CD4-positive, alpha-beta T cell (primary cell): Measurements from ENCODE around the gene PXMP2. TPM values are rescaled to one million over a fixed set of nuclear protein-coding genes. Genes with fewer than 3 reads are reported as not detected.

Source experiments
- ATAC-seq: fragments of 200-7000 bp; cut with Tn5 transposase; one replicate; pipeline ENCODE4 v1.10.0; 2022; ENCODE audit warnings: mild to moderate bottlenecking; ENCODE audit not compliant: poor library complexity
- CTCF ChIA-PET: fragments of 350-600 bp; sonication (Branson Sonifier 250); formaldehyde crosslinking; loops from one replicate; lab custom pipeline; 2021; ENCODE audit warnings: antibody characterized with exemption, inconsistent platforms; lab: Charles Lee
- POLR2A ChIA-PET: fragments of 350-600 bp; sonication (Branson Sonifier 250); formaldehyde crosslinking; loops from one replicate; lab custom pipeline; 2021; ENCODE audit warnings: antibody characterized with exemption, inconsistent platforms; lab: Charles Lee
- DNase-seq, 14 experiments: peaks; one replicate each; pipeline ENCODE4 v3.0.0-alpha.2; 2013 to 2020; ENCODE audit warnings: mixed read lengths in 2 of 14
- H3K27ac ChIP-seq, 2 donors: one replicate each; pipeline versions ENCODE4 v1.5.1 to v1.7.0; 2013; ENCODE audit warnings: low read length in 2 of 2, low read depth in 1 of 2, mild to moderate bottlenecking in 1 of 2
- H3K27me3 ChIP-seq, 2 experiments: 1 replicate in 1 of 2; 2 replicates in 1 of 2; pipeline versions ENCODE4 v1.6.1 to v1.7.0; 2013; ENCODE audit warnings: low read length in 2 of 2, control low read depth in 1 of 2, mild to moderate bottlenecking in 1 of 2, moderate library complexity in 1 of 2; ENCODE audit not compliant: insufficient read depth in 2 of 2, control insufficient read depth in 1 of 2
- H3K36me3 ChIP-seq: one replicate; pipeline ENCODE4 v1.6.1; 2013; ENCODE audit warnings: low read length, control low read depth; ENCODE audit not compliant: insufficient read depth
- H3K4me1 ChIP-seq: one replicate; pipeline ENCODE4 v1.6.1; 2013; ENCODE audit warnings: low read length, control low read depth; ENCODE audit not compliant: insufficient read depth
- H3K4me3 ChIP-seq: one replicate; pipeline ENCODE4 v1.5.1; 2013; ENCODE audit warnings: mild to moderate bottlenecking, low read length, moderate library complexity
- H3K9me3 ChIP-seq, 2 experiments: 1 replicate in 1 of 2; 2 replicates in 1 of 2; pipeline versions ENCODE4 v1.6.1 to v1.7.0; 2013; ENCODE audit warnings: low read length in 2 of 2, mild to moderate bottlenecking in 2 of 2, control low read depth in 1 of 2, moderate library complexity in 1 of 2; ENCODE audit not compliant: control insufficient read depth in 1 of 2, insufficient read depth in 1 of 2
- H3K27ac Mint-ChIP-seq: one replicate; pipeline ENCODE4 v1.8.0; 2020; ENCODE audit warnings: mixed read lengths
- H3K27me3 Mint-ChIP-seq: one replicate; pipeline ENCODE4 v1.8.0; 2021; ENCODE audit warnings: mixed read lengths
- H3K36me3 Mint-ChIP-seq: one replicate; pipeline ENCODE4 v1.8.0; 2021; ENCODE audit warnings: low read depth, mixed read lengths
- H3K4me1 Mint-ChIP-seq: one replicate; pipeline ENCODE4 v1.8.0; 2021; ENCODE audit warnings: low read depth, mixed read lengths
- H3K4me3 Mint-ChIP-seq: one replicate; pipeline ENCODE4 v1.8.0; 2020; ENCODE audit warnings: mild to moderate bottlenecking, mixed read lengths
- H3K9me3 Mint-ChIP-seq: one replicate; pipeline ENCODE4 v1.8.0; 2020; ENCODE audit warnings: mixed read lengths
- CTCF ChIP-seq: fragments of 200-600 bp; IDR thresholded peaks from one replicate; pipeline ENCODE4 v1.8.0; 2022; ENCODE audit warnings: antibody characterized with exemption, mild to moderate bottlenecking
- intact Hi-C, 2 experiments: fragments of 100-400 bp; cut with DNase I in 1 of 2; cut with micrococcal nuclease in 1 of 2; formaldehyde crosslinking; loops; one replicate each; pipeline versions ENCODE4 v1.15.1 to v1.9.0; 2023 to 2025; cut with DNase I, micrococcal nuclease
- total RNA-seq, 174 experiments: library from RNA in 2 of 174; stranded (reverse) in 2 of 174; gene quantifications; one replicate each; pipeline ENCODE4 v1.2.3 and lab custom pipeline; 2021 to 2026

PXMP2 gene
- total RNA-seq, 2 experiments from 2014 or later, result 2.1 to 2.6 TPM

- DNase-seq (no peak), ATAC-seq (no peak)
- TF ChIP-seq CTCF, result no peak
- no peak overlapping the region for H3K27ac Mint-ChIP-seq
- Histone ChIP-seq H3K27ac (no peak overlapping the region), H3K4me3 (no peak overlapping the region), H3K27me3 (no peaks in the 10 kb centered on the region), H3K4me1 (peaks cover 4% of the 10 kb centered on the region), H3K9me3 (no peaks in the 10 kb centered on the region), H3K36me3 (peaks cover 92% of the 10 kb centered on the region)
- no peaks in the 10 kb centered on the region for H3K9me3 Mint-ChIP-seq
- H3K4me1 Mint-ChIP-seq, result peaks cover 23% of the 10 kb centered on the region
- ChIA-PET CTCF (interaction anchor here (1.0 kb wide), 1 partner anchor 11 kb away, joined by 3 read pairs; no protein-coding TSS in a partner anchor), POLR2A (no interaction called here)
- H3K27me3 Mint-ChIP-seq, result no peaks in the 10 kb centered on the region
- intact Hi-C loops, result no loop called here
- H3K36me3 Mint-ChIP-seq, result peaks cover 96% of the 10 kb centered on the region
- H3K4me3 Mint-ChIP-seq, result no peak overlapping the region
Measured at GRCh38 chr12:132665149-132665491, 22.3 kb upstream of the PXMP2 start.

- DNase-seq (no peak), ATAC-seq (no peak)
- intact Hi-C loops, result no loop called here
- no peaks in the 10 kb centered on the region for H3K27me3 Mint-ChIP-seq
- POLR2A ChIA-PET, result no interaction called here
- H3K36me3 ChIP-seq, result peaks cover 85% of the 10 kb centered on the region
- no peak overlapping the region for H3K27ac Mint-ChIP-seq
- H3K9me3 ChIP-seq, result no peaks in the 10 kb centered on the region
- peaks cover 92% of the 10 kb centered on the region for H3K36me3 Mint-ChIP-seq
- TF ChIP-seq CTCF, result no peak
- no peaks in the 10 kb centered on the region for H3K9me3 Mint-ChIP-seq
- H3K4me1 ChIP-seq, result peaks cover 4% of the 10 kb centered on the region
- peaks cover 16% of the 10 kb centered on the region for H3K4me1 Mint-ChIP-seq
- no peak overlapping the region for H3K4me3 ChIP-seq
- H3K4me3 Mint-ChIP-seq, result no peak overlapping the region
- no peak overlapping the region for H3K27ac ChIP-seq
- H3K27me3 ChIP-seq, result no peaks in the 10 kb centered on the region
- CTCF ChIA-PET, result interaction anchor here (1.0 kb wide), 1 partner anchor 11 kb away, joined by 3 read pairs; no protein-coding TSS in a partner anchor
Measured at GRCh38 chr12:132665794-132666193, 21.6 kb upstream of the PXMP2 start.

- ChIA-PET CTCF (no interaction called here), POLR2A (no interaction called here)
- intact Hi-C loops, result no loop called here
- peaks cover 7% of the 10 kb centered on the region for H3K4me1 ChIP-seq
- H3K27me3 Mint-ChIP-seq, result no peaks in the 10 kb centered on the region
- H3K9me3 ChIP-seq, result no peaks in the 10 kb centered on the region
- peaks cover 87% of the 10 kb centered on the region for H3K36me3 Mint-ChIP-seq
- H3K9me3 Mint-ChIP-seq, result no peaks in the 10 kb centered on the region
- no peak overlapping the region for H3K4me3 ChIP-seq
- ATAC-seq, result no peak
- H3K4me3 Mint-ChIP-seq, result no peak overlapping the region
- peaks cover 76% of the 10 kb centered on the region for H3K36me3 ChIP-seq
- H3K4me1 Mint-ChIP-seq, result peaks cover 4% of the 10 kb centered on the region
- no peak overlapping the region for H3K27ac ChIP-seq
- TF ChIP-seq CTCF, result no peak
- no peak for DNase-seq
- H3K27ac Mint-ChIP-seq, result no peak overlapping the region
- no peaks in the 10 kb centered on the region for H3K27me3 ChIP-seq
Measured at GRCh38 chr12:132668191-132669088, 18.9 kb upstream of the PXMP2 start.
